Endodermal cell (in vitro differentiated cells): Measurements from ENCODE around the gene CYSRT1. TPM values are rescaled to one million over a fixed set of nuclear protein-coding genes. Genes with fewer than 3 reads are reported as not detected.

Source experiments
- DNase-seq: peaks from one replicate; pipeline ENCODE4 v3.0.0-alpha.2; 2017
- H3K27ac ChIP-seq: 2 replicates; pipeline ENCODE4 v1.5.1; 2013; ENCODE audit warnings: mild to moderate bottlenecking, low read depth, low read length, moderate library complexity
- H3K27me3 ChIP-seq: 2 replicates; pipeline ENCODE4 v1.6.1; 2013; ENCODE audit warnings: mild to moderate bottlenecking, low read length, moderate library complexity; ENCODE audit not compliant: insufficient read depth, control insufficient read depth, poor library complexity, severe bottlenecking
- H3K36me3 ChIP-seq: 2 replicates; pipeline ENCODE4 v1.7.0; 2013; ENCODE audit warnings: mild to moderate bottlenecking, low read length, moderate library complexity; ENCODE audit not compliant: control insufficient read depth, insufficient read depth
- H3K4me1 ChIP-seq: one replicate; pipeline ENCODE4 v1.7.0; 2013; ENCODE audit warnings: low read length; ENCODE audit not compliant: control insufficient read depth, insufficient read depth
- H3K4me3 ChIP-seq: 2 replicates; pipeline ENCODE4 v1.5.1; 2013; ENCODE audit warnings: mild to moderate bottlenecking, low read length, moderate library complexity
- H3K9ac ChIP-seq: 2 replicates; pipeline ENCODE4 v1.6.1; 2013; ENCODE audit warnings: mild to moderate bottlenecking, low read length, moderate library complexity; ENCODE audit not compliant: poor library complexity, severe bottlenecking; ENCODE audit errors: extremely low read depth
- H3K9me3 ChIP-seq: 2 replicates; pipeline ENCODE4 v1.6.1; 2013; ENCODE audit warnings: mild to moderate bottlenecking, low read length, moderate library complexity; ENCODE audit not compliant: control insufficient read depth
- H3K27ac Mint-ChIP-seq: 2 replicates; pipeline ENCODE4 v1.8.0; 2020; ENCODE audit warnings: mixed read lengths
- H3K27me3 Mint-ChIP-seq: 2 replicates; pipeline ENCODE4 v1.8.0; 2021; ENCODE audit warnings: mild to moderate bottlenecking, mixed read lengths; ENCODE audit not compliant: insufficient read depth
- H3K36me3 Mint-ChIP-seq: 2 replicates; pipeline ENCODE4 v1.8.0; 2020; ENCODE audit warnings: low read depth, mixed read lengths
- H3K4me1 Mint-ChIP-seq: 2 replicates; pipeline ENCODE4 v1.8.0; 2020; ENCODE audit warnings: mixed read lengths
- H3K4me3 Mint-ChIP-seq: 2 replicates; pipeline ENCODE4 v1.8.0; 2020; ENCODE audit warnings: mild to moderate bottlenecking, moderate library complexity, mixed read lengths
- H3K9me3 Mint-ChIP-seq: 2 replicates; pipeline ENCODE4 v1.8.0; 2020; ENCODE audit warnings: mild to moderate bottlenecking, mixed read lengths
- CTCF ChIP-seq: fragments of 200-600 bp; sonication (generic); conservative IDR thresholded peaks from 2 replicates; pipeline ENCODE4 v1.5.0; 2021; ENCODE audit warnings: antibody characterized with exemption, mild to moderate bottlenecking
- WGBS, 2 experiments: methylation state at CpG; one replicate each; pipeline versions ENCODE4 v1.1.5 to v1.1.7; 2013; ENCODE audit warnings: missing lambda C conversion rate in 2 of 2, mixed read lengths in 1 of 2; ENCODE audit not compliant: insufficient coverage in 1 of 2, insufficient read length in 1 of 2; 5-methylcytosine and 5-hydroxymethylcytosine counted together
- total RNA-seq, 2 donors: library from RNA; stranded (reverse); fragmentation: NEBNext Ultra II Directional in 1 of 2; extraction: Animal tissue kit (Norgen Biotek cat#: 25700) in 1 of 2; gene quantifications; 2 replicates in 1 of 2; 3 replicates in 1 of 2; pipeline ENCODE4 v1.2.1, GENCODE V29; 2021

Gene CYSRT1
- total RNA-seq, 2 donors from 2014 or later = 1.4 to 1.8 TPM

GRCh38 chr9:137194388-137194787, 30.6 kb upstream of the CYSRT1 start:
- H3K9ac ChIP-seq = no peak overlapping the region
- H3K27me3 ChIP-seq = no peaks in the 10 kb centered on the region
- no peak for TF ChIP-seq CTCF
- H3K36me3 Mint-ChIP-seq = peaks cover 9% of the 10 kb centered on the region
- no peak overlapping the region for H3K4me3 Mint-ChIP-seq
- H3K4me3 ChIP-seq = no peak overlapping the region
- H3K27me3 Mint-ChIP-seq = no peaks in the 10 kb centered on the region
- no peaks in the 10 kb centered on the region for H3K9me3 Mint-ChIP-seq
- H3K36me3 ChIP-seq = peaks cover 14% of the 10 kb centered on the region
- no peaks in the 10 kb centered on the region for H3K9me3 ChIP-seq
- H3K27ac ChIP-seq = no peak overlapping the region
- 85 to 95% methylated on average over 3 to 16 of the region's 16 CpGs for WGBS, 2 experiments
- H3K4me1 ChIP-seq = peaks cover 29% of the 10 kb centered on the region
- no peak for DNase-seq
- H3K4me1 Mint-ChIP-seq = peaks cover 15% of the 10 kb centered on the region
- no peak overlapping the region for H3K27ac Mint-ChIP-seq

- Mint-ChIP-seq H3K27ac (peak overlapping the region; percentile 79), H3K4me1 (peaks cover 12% of the 10 kb centered on the region), H3K36me3 (peaks cover 9% of the 10 kb centered on the region), H3K4me3 (no peak overlapping the region), H3K9me3 (no peaks in the 10 kb centered on the region), H3K27me3 (no peaks in the 10 kb centered on the region)
- H3K4me1 ChIP-seq = peaks cover 25% of the 10 kb centered on the region
- 87 to 90% methylated on average over 4 to 10 of the region's 10 CpGs for WGBS, 2 experiments
- no peaks in the 10 kb centered on the region for H3K27me3 ChIP-seq
- H3K36me3 ChIP-seq = peaks cover 12% of the 10 kb centered on the region
- no peak overlapping the region for H3K4me3 ChIP-seq
- no peak overlapping the region for H3K9ac ChIP-seq
- H3K27ac ChIP-seq = no peak overlapping the region
- H3K9me3 ChIP-seq = no peaks in the 10 kb centered on the region
- DNase-seq = no peak
- TF ChIP-seq CTCF = no peak
These were observed 30.1 kb upstream of the CYSRT1 start for GRCh38 chr9:137194909-137195308.

- Mint-ChIP-seq H3K9me3 (no peaks in the 10 kb centered on the region), H3K4me1 (peaks cover 12% of the 10 kb centered on the region), H3K4me3 (no peak overlapping the region), H3K27me3 (no peaks in the 10 kb centered on the region), H3K27ac (peak overlapping the region; percentile 79), H3K36me3 (peaks cover 6% of the 10 kb centered on the region)
- 95 to 96% methylated on average over 13 to 21 of the region's 21 CpGs for WGBS, 2 experiments
- no peak overlapping the region for H3K4me3 ChIP-seq
- no peaks in the 10 kb centered on the region for H3K9me3 ChIP-seq
- H3K9ac ChIP-seq = no peak overlapping the region
- H3K4me1 ChIP-seq = peaks cover 21% of the 10 kb centered on the region
- no peaks in the 10 kb centered on the region for H3K27me3 ChIP-seq
- peaks cover 5% of the 10 kb centered on the region for H3K36me3 ChIP-seq
- no peak for DNase-seq
- no peak overlapping the region for H3K27ac ChIP-seq
- TF ChIP-seq CTCF = no peak
These were observed 29.3 kb upstream of the CYSRT1 start for GRCh38 chr9:137195525-137196220.
